Psoas muscle (tissue), 8 donors: Measurements from ENCODE around the gene ATF3. TPM values are rescaled to one million over a fixed set of nuclear protein-coding genes. Genes with fewer than 3 reads are reported as not detected.

Source experiments
- ATAC-seq, 4 donors: fragments of 200-7000 bp; cut with Tn5 transposase; one replicate each; pipeline ENCODE4 v1.9.1; 2020; ENCODE audit warnings: moderate library complexity in 3 of 4, mild to moderate bottlenecking in 2 of 4
- DNase-seq, 2 donors: peaks; one replicate each; pipeline ENCODE4 v3.0.0-alpha.2; 2020
- H3K27ac ChIP-seq: fragments of 200-600 bp; one replicate; pipeline ENCODE4 v1.8.0; 2022
- H3K27me3 ChIP-seq, 3 donors: fragments of 200-600 bp in 1 of 3; one replicate each; pipeline versions ENCODE4 v1.6.1 to v1.8.0; 2013 to 2022; ENCODE audit warnings: low read length in 2 of 3, mild to moderate bottlenecking in 2 of 3, moderate library complexity in 1 of 3; ENCODE audit not compliant: insufficient read depth in 3 of 3
- H3K36me3 ChIP-seq, 2 donors: fragments of 200-600 bp in 1 of 2; one replicate each; pipeline versions ENCODE4 v1.6.1 to v1.8.0; 2013 to 2022; ENCODE audit warnings: low read depth in 1 of 2, mild to moderate bottlenecking in 1 of 2, moderate library complexity in 1 of 2; ENCODE audit not compliant: insufficient read depth in 1 of 2
- H3K4me1 ChIP-seq: fragments of 200-600 bp; one replicate; pipeline ENCODE4 v1.8.0; 2022
- H3K4me3 ChIP-seq: fragments of 200-600 bp; one replicate; pipeline ENCODE4 v1.8.0; 2022; ENCODE audit warnings: mild to moderate bottlenecking
- H3K9me3 ChIP-seq: fragments of 200-600 bp; one replicate; pipeline ENCODE4 v1.8.0; 2022
- CTCF ChIP-seq: fragments of 200-600 bp; IDR thresholded peaks from one replicate; pipeline ENCODE4 v1.8.0; 2022; ENCODE audit warnings: antibody characterized with exemption
- WGBS, 3 donors: extraction: QIAGEN DNeasy Blood & Tissue Kit; methylation state at CpG; one replicate each; pipeline versions ENCODE4 v1.1.6 to v1.1.7; 2013; 5-methylcytosine and 5-hydroxymethylcytosine counted together
- intact Hi-C, 2 donors: fragments of 100-400 bp; cut with DNase I; formaldehyde crosslinking; loops; one replicate each; pipeline versions ENCODE4 v1.11.0 to v1.14.2; 2022
- polyA plus RNA-seq, 3 donors: library from polyadenylated mRNA; stranded (reverse); fragments of 200-250 nt; gene quantifications; one replicate each; pipeline ENCODE4 v1.2.3, GENCODE V29; 2013
- total RNA-seq, 4 donors: library from RNA; stranded (reverse); fragmentation: NEBNext Ultra II Directional in 2 of 4; extraction: Animal tissue kit (Norgen Biotek cat#: 25700) in 2 of 4; gene quantifications; one replicate each; pipeline versions ENCODE4 v1.2.1 to v1.2.4, GENCODE V29; 2021 to 2023
- donor health status: healthy with polysubstance abuse.
- donor health status: DM: no; HTN: no; CAD: no; lungs with moderate emphysema.
- donor health status: Bipolar disorder and iron deficiency.
- donor health status: healthy.
- donor health status: DM: yes; HTN: yes; CAD: no.
- donor health status: DM: no; HTN: no; CAD: no.
- donor health status: DM: no; HTN: no; CAD: no.
- donor health status: DM: yes; HTN: yes; CAD: no.

Gene ATF3
- total and polyA plus RNA-seq, 7 donors = 6.6 to 51.3 (median 14.9) TPM

DNA sequence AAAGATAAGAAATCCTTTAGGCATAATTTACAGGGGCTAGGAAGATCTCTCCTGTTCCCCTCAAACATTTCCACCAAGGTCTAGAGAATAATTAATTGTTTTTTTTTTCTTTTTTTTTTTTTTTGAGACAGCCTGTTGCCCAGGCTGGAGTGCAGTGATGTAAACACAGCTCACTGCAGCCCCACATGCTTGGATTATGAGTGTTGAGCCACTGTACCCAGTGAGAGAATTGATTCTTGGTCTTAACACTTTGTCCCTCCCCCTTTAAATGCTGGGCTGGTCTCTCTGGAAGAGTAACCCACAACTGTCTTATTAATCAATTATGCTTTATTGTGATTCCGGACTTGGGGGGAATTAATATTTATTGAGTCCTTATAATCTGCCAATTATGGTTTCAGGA lies 33.4 kb downstream of the ATF3 start:
- H3K4me3 ChIP-seq = no peak overlapping the region
- no peaks in the 10 kb centered on the region for H3K4me1 ChIP-seq
- intact Hi-C loops = no loop called here
- WGBS, 3 donors = 90 to 96% (median 93%) methylated on average over 1 of the region's 1 CpG
- ATAC-seq (no peak), DNase-seq (no peak)
- H3K27ac ChIP-seq = no peak overlapping the region
- H3K36me3 ChIP-seq = no peaks in the 10 kb centered on the region
- TF ChIP-seq CTCF = no peak
- peaks cover 0 to 7% (median 1%) of the 10 kb centered on the region in 3 donors for H3K27me3 ChIP-seq
- H3K9me3 ChIP-seq = no peaks in the 10 kb centered on the region

GRCh38 chr1:212643877-212644276 lies 35.3 kb downstream of the ATF3 start:
- 71 to 89% (median 83%) methylated on average over 2 of the region's 2 CpGs for WGBS, 3 donors
- intact Hi-C loops = no loop called here
- no peak for TF ChIP-seq CTCF
- Histone ChIP-seq H3K36me3 (no peaks in the 10 kb centered on the region), H3K4me3 (no peak overlapping the region), H3K27ac (no peak overlapping the region), H3K4me1 (no peaks in the 10 kb centered on the region), H3K27me3 (peaks cover 0 to 1% (median 0%) of the 10 kb centered on the region in 3 donors), H3K9me3 (no peaks in the 10 kb centered on the region)
- ATAC-seq = no peak
- DNase-seq = no peak

GRCh38 chr1:212644866-212645545 lies 36.4 kb downstream of the ATF3 start:
- 89 to 93% (median 89%) methylated on average over 6 of the region's 6 CpGs for WGBS, 3 donors
- H3K4me3 ChIP-seq = no peak overlapping the region
- no peaks in the 10 kb centered on the region for H3K4me1 ChIP-seq
- H3K9me3 ChIP-seq = no peaks in the 10 kb centered on the region
- no peak for ATAC-seq
- no peak for DNase-seq
- no peak for TF ChIP-seq CTCF
- intact Hi-C loops = no loop called here
- no peaks in the 10 kb centered on the region for H3K36me3 ChIP-seq
- peaks cover 0 to 1% (median 0%) of the 10 kb centered on the region in 3 donors for H3K27me3 ChIP-seq
- H3K27ac ChIP-seq = no peak overlapping the region

GRCh38 chr1:212645546-212646543 lies 37.3 kb downstream of the ATF3 start:
- H3K36me3 ChIP-seq = no peaks in the 10 kb centered on the region
- intact Hi-C loops = no loop called here
- peaks cover 0 to 1% (median 0%) of the 10 kb centered on the region in 3 donors for H3K27me3 ChIP-seq
- H3K9me3 ChIP-seq = no peaks in the 10 kb centered on the region
- DNase-seq (no peak), ATAC-seq (no peak)
- H3K4me1 ChIP-seq = no peaks in the 10 kb centered on the region
- no peak for TF ChIP-seq CTCF
- 84 to 88% (median 85%) methylated on average over 10 to 13 of the region's 13 CpGs for WGBS, 3 donors
- H3K27ac ChIP-seq = no peak overlapping the region
- H3K4me3 ChIP-seq = no peak overlapping the region
